HCT116 (cell line): ENCODE measurements around the gene APP. TPM values are rescaled to one million over a fixed set of nuclear protein-coding genes. Genes with fewer than 3 reads are reported as not detected.

Experiments used
- ATAC-seq: fragments of 200-7000 bp; cut with Tn5 transposase; 2 replicates; pipeline ENCODE4 v1.9.1; 2020; ENCODE audit warnings: mild to moderate bottlenecking, moderate library complexity
- BruUV-seq: library from RNA; stranded (reverse); fragments of 400-500 nt; replicated peaks from 2 replicates; lab custom pipeline; 2021; lab: Mats Ljungman, UMichigan
- CTCF ChIA-PET: fragments of 300-600 bp; sonication (Branson Sonifier 250); formaldehyde crosslinking; loops from one replicate; lab custom pipeline; 2021; ENCODE audit warnings: antibody characterized with exemption; lab: Charles Lee
- POLR2A ChIA-PET: fragments of 300-600, 350-600 bp; sonication (Branson Sonifier 250); formaldehyde crosslinking; loops from one replicate; lab custom pipeline; 2021; ENCODE audit warnings: antibody characterized with exemption; lab: Charles Lee
- RAD21 ChIA-PET, 2 experiments: fragments of 300-600 bp; sonication (Branson Sonifier 250); formaldehyde crosslinking; loops; one replicate each; lab custom pipeline; 2023; ENCODE audit warnings: low total read pairs in 2 of 2; ENCODE audit not compliant: uncharacterized antibody in 2 of 2, unreplicated experiment in 2 of 2, low non-redundant PET in 1 of 2; lab: Charles Lee
- DNase-seq: peaks from one replicate; pipeline ENCODE4 v3.0.0-alpha.2; 2010; ENCODE audit warnings: low read depth, low spot score
- H2AFZ ChIP-seq: fragments of 200-600 bp; shearing (Covaris generic), sonication (generic); 2 replicates; pipeline ENCODE4 v1.6.1; 2017; ENCODE audit warnings: low read depth, mixed run types, mixed read lengths, antibody characterized with exemption, low read length; ENCODE audit not compliant: poor library complexity, severe bottlenecking
- H3K27ac ChIP-seq: 2 replicates; pipeline ENCODE4 v1.5.1; 2012; ENCODE audit warnings: low read depth, low read length
- H3K27me3 ChIP-seq: fragments of 200-600 bp; sonication (generic); 2 replicates; pipeline ENCODE4 v1.6.1; 2016; ENCODE audit warnings: mixed run types, low read length, mixed read lengths; ENCODE audit not compliant: insufficient read depth
- H3K36me3 ChIP-seq, 2 experiments: fragments of 200-500 bp in 1 of 2; fragments of 200-600 bp in 1 of 2; sonication (Bioruptor generic) in 1 of 2; sonication (generic) in 1 of 2; 2 replicates each; pipeline versions ENCODE4 v1.5.1 to v1.6.1; 2014 to 2016; ENCODE audit warnings: low read length in 2 of 2, inconsistent platforms in 1 of 2, mixed read lengths in 1 of 2, mixed run types in 1 of 2; ENCODE audit not compliant: insufficient read depth in 2 of 2, control insufficient read depth in 1 of 2
- H3K4me1 ChIP-seq, 2 experiments: fragments of 200-600 bp in 1 of 2; sonication (generic) in 1 of 2; 2 replicates each; pipeline versions ENCODE4 v1.5.1 to v1.6.1; 2012 to 2017; ENCODE audit warnings: low read length in 2 of 2, inconsistent platforms in 1 of 2, mild to moderate bottlenecking in 1 of 2, mixed read lengths in 1 of 2, mixed run types in 1 of 2, moderate library complexity in 1 of 2; ENCODE audit not compliant: insufficient read depth in 2 of 2, control insufficient read depth in 1 of 2
- H3K4me2 ChIP-seq: fragments of 200-600 bp; sonication (generic); 2 replicates; pipeline ENCODE4 v1.6.1; 2017; ENCODE audit warnings: mixed run types, low read length, mixed read lengths
- H3K4me3 ChIP-seq, 2 experiments: fragments of 200-600 bp in 1 of 2; sonication (generic) in 1 of 2; replicated peaks in 1 of 2; 2 replicates each; pipeline ENCODE4 v1.5.1; 2011 to 2016; ENCODE audit warnings: low read length in 2 of 2, control low read depth in 1 of 2, low read depth in 1 of 2, mild to moderate bottlenecking in 1 of 2, mixed read lengths in 1 of 2, mixed run types in 1 of 2
- H3K79me2 ChIP-seq: fragments of 200-600 bp; sonication (generic); 2 replicates; pipeline ENCODE4 v1.6.1; 2017; ENCODE audit warnings: mild to moderate bottlenecking, mixed run types, low read length, moderate library complexity, mixed read lengths; ENCODE audit not compliant: insufficient read depth
- H3K9ac ChIP-seq: fragments of 200-600 bp; sonication (generic); 2 replicates; pipeline ENCODE4 v1.6.1; 2016; ENCODE audit warnings: low read length, mixed read lengths
- H3K9me2 ChIP-seq: fragments of 200-600 bp; sonication (generic), shearing (Covaris generic); 2 replicates; pipeline ENCODE4 v1.6.1; 2017; ENCODE audit warnings: mixed run types, mild to moderate bottlenecking, moderate library complexity; ENCODE audit not compliant: insufficient read depth
- H3K9me3 ChIP-seq, 2 experiments: fragments of 200-500 bp in 1 of 2; fragments of 200-600 bp in 1 of 2; sonication (Bioruptor generic) in 1 of 2; sonication (generic) in 1 of 2; 2 replicates each; pipeline ENCODE4 v1.6.1; 2014 to 2017; ENCODE audit warnings: low read length in 2 of 2, mixed read lengths in 2 of 2, inconsistent platforms in 1 of 2, low read depth in 1 of 2, mild to moderate bottlenecking in 1 of 2, mixed run types in 1 of 2, moderate library complexity in 1 of 2; ENCODE audit not compliant: control insufficient read depth in 1 of 2, insufficient read depth in 1 of 2
- H4K20me1 ChIP-seq: fragments of 200-600 bp; sonication (generic), shearing (Covaris generic); 2 replicates; pipeline ENCODE4 v1.6.1; 2017; ENCODE audit warnings: mixed run types, mild to moderate bottlenecking, moderate library complexity; ENCODE audit not compliant: insufficient read depth
- EGR1 ChIP-seq: IDR thresholded peaks from 2 replicates; pipeline ENCODE4 v1.6.1; 2012; ENCODE audit warnings: low read depth
- ELF1 ChIP-seq: IDR thresholded peaks from 2 replicates; pipeline ENCODE4 v1.6.1; 2012; ENCODE audit warnings: low read depth, borderline replicate concordance
- EZH2 ChIP-seq: fragments of 200-600 bp; sonication (generic); IDR thresholded peaks from 2 replicates; pipeline ENCODE4 v1.6.1; 2017; ENCODE audit warnings: antibody characterized with exemption, mixed run types
- EZH2phosphoT487 ChIP-seq: fragments of 200-600 bp; IDR thresholded peaks from 2 replicates; pipeline ENCODE4 v1.6.1; 2018; ENCODE audit warnings: antibody characterized with exemption, borderline replicate concordance
- FOSL1 ChIP-seq: IDR thresholded peaks from 2 replicates; pipeline ENCODE4 v1.6.1; 2012; ENCODE audit warnings: low read depth
- JUND ChIP-seq: IDR thresholded peaks from 2 replicates; pipeline ENCODE4 v1.6.1; 2012
- POLR2AphosphoS5 ChIP-seq: IDR thresholded peaks from 2 replicates; pipeline ENCODE4 v1.6.1; 2011; ENCODE audit warnings: mild to moderate bottlenecking, low read depth, low read length, moderate library complexity
- SP1 ChIP-seq: IDR thresholded peaks from 2 replicates; pipeline ENCODE4 v1.6.1; 2012; ENCODE audit warnings: low read depth
- TCF7L2 ChIP-seq: IDR thresholded peaks from 2 replicates; pipeline ENCODE4 v1.7.0; 2011; ENCODE audit warnings: borderline replicate concordance, inconsistent platforms; ENCODE audit not compliant: insufficient read depth, insufficient read length; ENCODE audit errors: extremely low read depth
- YY1 ChIP-seq: IDR thresholded peaks from 2 replicates; pipeline ENCODE4 v1.6.1; 2011; ENCODE audit warnings: low read length, low read depth, moderate library complexity, mild to moderate bottlenecking; ENCODE audit not compliant: insufficient replicate concordance; ENCODE audit errors: extremely low read depth
- ZFX ChIP-seq: fragments of 450-650 bp; IDR thresholded peaks from 2 replicates; pipeline ENCODE4 v1.6.1; 2017
- intact Hi-C: fragments of 100-400 bp; cut with micrococcal nuclease; formaldehyde crosslinking; loops from 2 replicates; pipeline ENCODE4 v1.10.0; 2022
- total RNA-seq: library from RNA; stranded (reverse); gene quantifications from one replicate; pipeline ENCODE4 v1.2.1, GENCODE V29; 2021; ENCODE audit not compliant: unreplicated experiment
- TF ChIP-seq, protein P1 (sequence below), 3 experiments: fragments of 200-600 bp in 1 of 3; sonication (generic) in 1 of 3; IDR thresholded peaks in 2 of 3; conservative IDR thresholded peaks in 1 of 3; 2 replicates each; pipeline ENCODE4 v1.5.1; 2012 to 2017; ENCODE audit warnings: low read depth in 2 of 3, low read length in 2 of 3, antibody characterized with exemption in 1 of 3, borderline replicate concordance in 1 of 3, control low read depth in 1 of 3, mild to moderate bottlenecking in 1 of 3, mixed read lengths in 1 of 3, mixed run types in 1 of 3, moderate library complexity in 1 of 3; ENCODE audit not compliant: insufficient read depth in 1 of 3
- TF ChIP-seq, protein P2 (sequence below): IDR thresholded peaks from 2 replicates; pipeline ENCODE4 v1.6.1; 2011; ENCODE audit warnings: mild to moderate bottlenecking, low read length, moderate library complexity; ENCODE audit not compliant: insufficient replicate concordance; ENCODE audit errors: extremely low read depth
- TF ChIP-seq, protein P3 (sequence below): IDR thresholded peaks from 2 replicates; pipeline ENCODE4 v1.6.1; 2012

Gene APP
- total RNA-seq, 1 experiment from 2014 or later = 267 TPM

DNA sequence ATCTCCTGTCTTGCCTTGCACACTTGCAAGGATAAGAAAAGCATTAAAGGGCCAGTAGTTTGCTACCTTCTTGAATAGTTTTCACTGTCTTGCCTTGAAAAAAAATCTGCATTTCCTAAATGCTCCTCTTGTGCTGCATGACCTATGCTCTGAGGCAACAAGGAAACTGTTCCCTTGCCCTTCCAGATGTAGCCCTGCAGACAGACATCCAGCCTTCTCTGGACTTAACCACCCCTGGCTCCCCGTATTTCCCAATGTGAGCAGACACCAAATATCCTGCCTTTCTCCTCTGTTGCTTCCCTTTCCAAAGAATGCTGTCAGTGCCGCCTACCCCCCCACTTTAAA lies 258.2 kb downstream of the APP start:
- RAD21 ChIA-PET = no interaction called here
- H3K9ac ChIP-seq = no peak overlapping the region
- POLR2A ChIA-PET = no interaction called here
- intact Hi-C loops = no loop called here
- H3K79me2 ChIP-seq = peaks cover 5% of the 10 kb centered on the region; the same call in 1 of the 2 replicates
- H3K9me3 ChIP-seq = no peaks in the 10 kb centered on the region
- no peak for TF ChIP-seq JUND
- TF ChIP-seq ZFX = no peak
- H3K9me2 ChIP-seq = no peaks in the 10 kb centered on the region
- H3K27me3 ChIP-seq = no peaks in the 10 kb centered on the region
- H3K4me2 ChIP-seq = no peak overlapping the region
- H3K4me1 ChIP-seq = no peaks in the 10 kb centered on the region
- CTCF ChIA-PET = no interaction called here
- peaks cover 0 to 4% of the 10 kb centered on the region in 2 experiments; a peak in 1 of 4 replicates for H3K36me3 ChIP-seq
- H3K4me3 ChIP-seq = no peak overlapping the region
- DNase-seq = no peak
- no peaks in the 10 kb centered on the region; the same call in 1 of the 2 replicates for H4K20me1 ChIP-seq
- ATAC-seq = no peak
- no peak overlapping the region for H3K27ac ChIP-seq
- BruUV-seq = no TSS peak
- H2AFZ ChIP-seq = no peak overlapping the region

DNA sequence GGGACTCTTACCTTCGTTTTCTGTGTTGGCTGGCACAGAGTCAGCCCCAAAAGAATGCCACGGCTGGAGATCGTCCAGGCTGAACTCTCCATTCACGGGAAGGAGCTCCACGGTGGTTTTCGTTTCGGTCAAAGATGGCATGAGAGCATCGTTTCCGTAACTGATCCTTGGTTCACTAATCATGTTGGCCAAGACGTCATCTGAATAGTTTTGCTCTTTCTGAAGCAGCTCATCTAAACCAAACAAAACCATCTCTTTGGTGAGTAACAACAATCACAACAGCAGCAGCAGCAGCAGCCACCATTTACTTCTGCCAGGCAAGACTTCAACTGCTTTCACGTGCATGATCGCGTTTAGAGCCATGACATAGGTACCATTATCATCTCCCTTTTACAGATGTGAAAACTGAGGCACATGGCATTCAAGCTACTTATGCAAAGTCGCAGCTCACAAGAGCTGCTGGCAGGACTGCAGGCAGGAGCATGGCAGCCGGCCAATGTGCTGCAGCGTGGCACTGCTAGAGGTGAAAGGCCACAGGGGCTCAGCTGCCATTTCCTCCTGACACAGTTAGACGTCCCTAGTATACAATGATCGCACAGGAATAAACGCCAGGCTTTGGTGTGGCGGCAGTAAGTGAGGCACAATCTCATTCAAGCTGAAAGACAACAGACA lies 258.7 kb downstream of the APP start:
- ChIA-PET RAD21 (no interaction called here), POLR2A (no interaction called here), CTCF (no interaction called here)
- Histone ChIP-seq H3K4me2 (no peak overlapping the region), H3K9ac (no peak overlapping the region), H3K4me1 (no peaks in the 10 kb centered on the region), H4K20me1 (no peaks in the 10 kb centered on the region; the same call in 1 of the 2 replicates), H2AFZ (no peak overlapping the region), H3K9me2 (no peaks in the 10 kb centered on the region), H3K27me3 (no peaks in the 10 kb centered on the region), H3K4me3 (no peak overlapping the region), H3K9me3 (no peaks in the 10 kb centered on the region), H3K79me2 (peaks cover 5% of the 10 kb centered on the region; the same call in 1 of the 2 replicates), H3K36me3 (peaks cover 0 to 4% of the 10 kb centered on the region in 2 experiments; a peak in 1 of 4 replicates), H3K27ac (no peak overlapping the region)
- intact Hi-C loops = no loop called here
- BruUV-seq = no TSS peak
- DNase-seq (no peak), ATAC-seq (no peak)
- TF ChIP-seq EZH2 (no peak), EZH2phosphoT487 (no peak), SP1 (no peak), TCF7L2 (no peak), EGR1 (no peak), FOSL1 (no peak), JUND (no peak), YY1 (no peak), ZFX (no peak), POLR2AphosphoS5 (no peak), ELF1 (no peak)
- TF ChIP-seq, protein P1, sequence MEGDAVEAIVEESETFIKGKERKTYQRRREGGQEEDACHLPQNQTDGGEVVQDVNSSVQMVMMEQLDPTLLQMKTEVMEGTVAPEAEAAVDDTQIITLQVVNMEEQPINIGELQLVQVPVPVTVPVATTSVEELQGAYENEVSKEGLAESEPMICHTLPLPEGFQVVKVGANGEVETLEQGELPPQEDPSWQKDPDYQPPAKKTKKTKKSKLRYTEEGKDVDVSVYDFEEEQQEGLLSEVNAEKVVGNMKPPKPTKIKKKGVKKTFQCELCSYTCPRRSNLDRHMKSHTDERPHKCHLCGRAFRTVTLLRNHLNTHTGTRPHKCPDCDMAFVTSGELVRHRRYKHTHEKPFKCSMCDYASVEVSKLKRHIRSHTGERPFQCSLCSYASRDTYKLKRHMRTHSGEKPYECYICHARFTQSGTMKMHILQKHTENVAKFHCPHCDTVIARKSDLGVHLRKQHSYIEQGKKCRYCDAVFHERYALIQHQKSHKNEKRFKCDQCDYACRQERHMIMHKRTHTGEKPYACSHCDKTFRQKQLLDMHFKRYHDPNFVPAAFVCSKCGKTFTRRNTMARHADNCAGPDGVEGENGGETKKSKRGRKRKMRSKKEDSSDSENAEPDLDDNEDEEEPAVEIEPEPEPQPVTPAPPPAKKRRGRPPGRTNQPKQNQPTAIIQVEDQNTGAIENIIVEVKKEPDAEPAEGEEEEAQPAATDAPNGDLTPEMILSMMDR (IDR thresholded peaks at IDR 0.05 in 2 of 3, conservative IDR thresholded peaks at IDR 0.05 in 1 of 3; ENCODE audit: borderline replicate concordance in 1 of 3, insufficient read depth in 1 of 3, low read depth in 2 of 3, low read length in 2 of 3) = no peak
- TF ChIP-seq, protein P2, sequence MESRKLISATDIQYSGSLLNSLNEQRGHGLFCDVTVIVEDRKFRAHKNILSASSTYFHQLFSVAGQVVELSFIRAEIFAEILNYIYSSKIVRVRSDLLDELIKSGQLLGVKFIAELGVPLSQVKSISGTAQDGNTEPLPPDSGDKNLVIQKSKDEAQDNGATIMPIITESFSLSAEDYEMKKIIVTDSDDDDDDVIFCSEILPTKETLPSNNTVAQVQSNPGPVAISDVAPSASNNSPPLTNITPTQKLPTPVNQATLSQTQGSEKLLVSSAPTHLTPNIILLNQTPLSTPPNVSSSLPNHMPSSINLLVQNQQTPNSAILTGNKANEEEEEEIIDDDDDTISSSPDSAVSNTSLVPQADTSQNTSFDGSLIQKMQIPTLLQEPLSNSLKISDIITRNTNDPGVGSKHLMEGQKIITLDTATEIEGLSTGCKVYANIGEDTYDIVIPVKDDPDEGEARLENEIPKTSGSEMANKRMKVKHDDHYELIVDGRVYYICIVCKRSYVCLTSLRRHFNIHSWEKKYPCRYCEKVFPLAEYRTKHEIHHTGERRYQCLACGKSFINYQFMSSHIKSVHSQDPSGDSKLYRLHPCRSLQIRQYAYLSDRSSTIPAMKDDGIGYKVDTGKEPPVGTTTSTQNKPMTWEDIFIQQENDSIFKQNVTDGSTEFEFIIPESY = no peak
- TF ChIP-seq, protein P3, sequence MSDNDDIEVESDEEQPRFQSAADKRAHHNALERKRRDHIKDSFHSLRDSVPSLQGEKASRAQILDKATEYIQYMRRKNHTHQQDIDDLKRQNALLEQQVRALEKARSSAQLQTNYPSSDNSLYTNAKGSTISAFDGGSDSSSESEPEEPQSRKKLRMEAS = no peak
